ENCODE results near the gene SLC10A3. TPM values are rescaled to one million over a fixed set of nuclear protein-coding genes. Genes with fewer than 3 reads are reported as not detected.
"Not testable (repeated sequence)": the region's sequence is repeated elsewhere in the genome, so short reads cannot be mapped to it uniquely, and the experiment has no call there.

The SLC10A3 gene
- total and polyA plus RNA-seq, 2 donors (not counting 1 experiment from before 2014, with no cell fraction given): 17.9 to 36.9 TPM

GRCh38 chrX:154496591-154497137, 6.2 kb upstream of the SLC10A3 start:
- H3K4me1 ChIP-seq (ENCODE audit: control insufficient read depth in 2 of 2, insufficient read depth in 2 of 2, low read length in 2 of 2): peaks cover 0 to 11% of the 10 kb centered on the region in 2 donors
- intact Hi-C loops (cut with micrococcal nuclease); H3K27ac ChIP-seq (ENCODE audit: low read length in 2 of 2); H3K79me2 ChIP-seq (ENCODE audit: control insufficient read depth, insufficient read depth, low read length); H3K27me3 Mint-ChIP-seq; H3K4me3 ChIP-seq (ENCODE audit: control extremely low read depth in 1 of 5, extremely low read depth in 1 of 5, insufficient read depth in 1 of 5, low read depth in 2 of 5, low read length in 4 of 5); H3K4me3 Mint-ChIP-seq; H3K4me2 ChIP-seq (replicated peaks; ENCODE audit: low read depth, low read length, poor library complexity, severe bottlenecking); H3K9me3 ChIP-seq (ENCODE audit: control extremely low read depth in 1 of 3, control insufficient read depth in 2 of 3, insufficient read depth in 1 of 3, low read length in 2 of 3); H3K36me3 ChIP-seq (replicated peaks in 1 of 2; ENCODE audit: control extremely low read depth in 1 of 2, control insufficient read depth in 1 of 2, extremely low read depth in 1 of 2, insufficient read depth in 2 of 2, low read length in 1 of 2); H3K9ac ChIP-seq (ENCODE audit: low read length); H3K4me1 Mint-ChIP-seq; H3K9me3 Mint-ChIP-seq (ENCODE audit: insufficient read depth); ATAC-seq (ENCODE audit: low read depth); H3K27me3 ChIP-seq (replicated peaks in 1 of 4; ENCODE audit: control extremely low read depth in 1 of 4, control insufficient read depth in 3 of 4, insufficient read depth in 4 of 4, low read length in 3 of 4); DNase-seq; H4K20me1 ChIP-seq (ENCODE audit: control insufficient read depth, insufficient read depth, low read length, poor library complexity, severe bottlenecking); H2AFZ ChIP-seq (ENCODE audit: insufficient read depth, low read depth, low read length, poor library complexity, severe bottlenecking): not testable (repeated sequence)
- H3K27ac Mint-ChIP-seq: peak overlapping the region; percentile 6
- ChIA-PET POLR2A (interaction anchor here (0.7 kb wide), 1 partner anchor 18 kb away, joined by 3 read pairs; no protein-coding TSS in a partner anchor), CTCF (interaction anchor here (1.0 kb wide), 1 partner anchor 30 kb away, joined by 3 read pairs; no protein-coding TSS in a partner anchor)
- WGBS (ENCODE audit: insufficient coverage): no CpG with 5 or more reads among the region's 4 CpGs

- no peaks in the 10 kb centered on the region for H3K9me3 ChIP-seq (ENCODE audit: control extremely low read depth in 1 of 3, control insufficient read depth in 2 of 3, insufficient read depth in 1 of 3, low read length in 2 of 3)
- no peak for ATAC-seq (ENCODE audit: low read depth)
- no peaks in the 10 kb centered on the region for H3K27me3 ChIP-seq (replicated peaks in 1 of 4; ENCODE audit: control extremely low read depth in 1 of 4, control insufficient read depth in 3 of 4, insufficient read depth in 4 of 4, low read length in 3 of 4)
- no peaks in the 10 kb centered on the region for H4K20me1 ChIP-seq (ENCODE audit: control insufficient read depth, insufficient read depth, low read length, poor library complexity, severe bottlenecking)
- WGBS (ENCODE audit: insufficient coverage): no CpG with 5 or more reads among the region's 6 CpGs
- peaks cover 0 to 17% of the 10 kb centered on the region in 2 donors for H3K4me1 ChIP-seq (ENCODE audit: control insufficient read depth in 2 of 2, insufficient read depth in 2 of 2, low read length in 2 of 2)
- H3K4me2 ChIP-seq (replicated peaks; ENCODE audit: low read depth, low read length, poor library complexity, severe bottlenecking): no peak overlapping the region
- no peaks in the 10 kb centered on the region for H3K36me3 ChIP-seq (replicated peaks in 1 of 2; ENCODE audit: control extremely low read depth in 1 of 2, control insufficient read depth in 1 of 2, extremely low read depth in 1 of 2, insufficient read depth in 2 of 2, low read length in 1 of 2)
- Mint-ChIP-seq H3K4me3 (no peak overlapping the region), H3K27me3 (no peaks in the 10 kb centered on the region), H3K27ac (no peak overlapping the region), H3K4me1 (peaks cover 11% of the 10 kb centered on the region), H3K9me3 (ENCODE audit: insufficient read depth) (no peaks in the 10 kb centered on the region)
- intact Hi-C loops (cut with micrococcal nuclease): no loop called here
- no peak for DNase-seq
- no peak overlapping the region for H3K9ac ChIP-seq (ENCODE audit: low read length)
- H3K27ac ChIP-seq (ENCODE audit: low read length in 2 of 2): no peak overlapping the region
- no peak overlapping the region for H2AFZ ChIP-seq (ENCODE audit: insufficient read depth, low read depth, low read length, poor library complexity, severe bottlenecking)
- H3K4me3 ChIP-seq (ENCODE audit: control extremely low read depth in 1 of 5, extremely low read depth in 1 of 5, insufficient read depth in 1 of 5, low read depth in 2 of 5, low read length in 4 of 5): no peak overlapping the region
- CTCF ChIA-PET: no interaction called here
- POLR2A ChIA-PET: no interaction called here
- no peaks in the 10 kb centered on the region for H3K79me2 ChIP-seq (ENCODE audit: control insufficient read depth, insufficient read depth, low read length)
- TF ChIP-seq EZH2 (IDR thresholded peaks at IDR 0.05; ENCODE audit: borderline replicate concordance, insufficient read depth, low read depth, low read length, poor library complexity, severe bottlenecking): no peak
- TF ChIP-seq CTCF (IDR thresholded peaks at IDR 0.05): no peak
Measured at GRCh38 chrX:154495472-154495922, 5.1 kb upstream of the SLC10A3 start.

Data from B cell (primary cell).